ENCODE results near the gene CLIC4.

The CLIC4 gene

DNA sequence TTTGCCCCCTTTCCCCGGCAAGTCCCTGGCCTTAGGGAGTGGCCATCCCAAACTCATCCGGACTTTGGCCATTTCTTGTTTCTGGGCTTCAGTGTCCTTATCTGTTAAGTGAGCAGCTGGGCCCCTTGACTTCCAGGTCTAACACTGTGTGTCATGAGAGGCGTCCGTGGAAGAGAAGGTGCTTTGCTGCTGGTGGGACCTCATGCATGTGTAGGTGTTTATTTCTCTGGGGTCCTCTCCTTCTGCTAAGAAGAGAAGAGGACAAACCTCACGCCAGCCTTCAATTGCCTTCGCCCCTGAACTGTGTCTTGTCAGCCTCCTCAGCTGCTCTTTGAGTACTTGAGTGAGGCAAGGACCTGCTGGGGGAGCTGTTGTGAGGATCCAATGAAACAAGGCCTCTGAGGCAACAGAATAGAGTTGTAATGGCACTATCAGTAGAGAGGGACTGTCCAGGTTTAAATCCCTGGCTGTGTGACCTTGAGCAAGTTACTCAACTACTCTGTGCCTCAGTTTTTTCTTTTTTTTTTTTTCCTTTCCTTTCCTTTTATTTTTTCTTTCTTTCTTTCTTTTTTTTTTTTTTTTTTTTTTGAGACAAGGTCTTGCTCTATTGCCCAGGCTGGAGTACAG, 112.4 kb downstream of the CLIC4 start:
- no peak for DNase-seq (ENCODE audit: low read depth in 2 of 3, low spot score in 1 of 3)

DNA sequence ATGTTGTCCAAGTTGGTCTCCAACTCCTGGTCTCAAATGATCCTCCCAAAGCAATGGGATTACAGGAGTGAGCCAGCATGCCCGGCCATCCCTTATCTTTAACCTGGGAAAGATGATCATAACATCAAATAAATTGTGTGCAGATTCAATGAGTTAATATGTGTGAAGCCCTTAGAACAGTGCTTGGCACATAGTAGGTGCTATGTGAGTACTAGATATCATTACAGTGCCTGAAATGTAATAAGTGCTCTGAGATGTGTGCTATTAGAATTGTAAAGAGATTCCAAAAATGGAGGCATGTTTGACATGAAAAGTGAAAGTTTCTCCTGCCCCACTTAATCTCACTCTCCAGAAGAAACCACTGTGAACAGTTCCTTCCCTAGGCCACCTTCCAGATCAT, 113.0 kb downstream of the CLIC4 start:
- DNase-seq (ENCODE audit: low read depth in 2 of 3, low spot score in 1 of 3), result no peak

DNA sequence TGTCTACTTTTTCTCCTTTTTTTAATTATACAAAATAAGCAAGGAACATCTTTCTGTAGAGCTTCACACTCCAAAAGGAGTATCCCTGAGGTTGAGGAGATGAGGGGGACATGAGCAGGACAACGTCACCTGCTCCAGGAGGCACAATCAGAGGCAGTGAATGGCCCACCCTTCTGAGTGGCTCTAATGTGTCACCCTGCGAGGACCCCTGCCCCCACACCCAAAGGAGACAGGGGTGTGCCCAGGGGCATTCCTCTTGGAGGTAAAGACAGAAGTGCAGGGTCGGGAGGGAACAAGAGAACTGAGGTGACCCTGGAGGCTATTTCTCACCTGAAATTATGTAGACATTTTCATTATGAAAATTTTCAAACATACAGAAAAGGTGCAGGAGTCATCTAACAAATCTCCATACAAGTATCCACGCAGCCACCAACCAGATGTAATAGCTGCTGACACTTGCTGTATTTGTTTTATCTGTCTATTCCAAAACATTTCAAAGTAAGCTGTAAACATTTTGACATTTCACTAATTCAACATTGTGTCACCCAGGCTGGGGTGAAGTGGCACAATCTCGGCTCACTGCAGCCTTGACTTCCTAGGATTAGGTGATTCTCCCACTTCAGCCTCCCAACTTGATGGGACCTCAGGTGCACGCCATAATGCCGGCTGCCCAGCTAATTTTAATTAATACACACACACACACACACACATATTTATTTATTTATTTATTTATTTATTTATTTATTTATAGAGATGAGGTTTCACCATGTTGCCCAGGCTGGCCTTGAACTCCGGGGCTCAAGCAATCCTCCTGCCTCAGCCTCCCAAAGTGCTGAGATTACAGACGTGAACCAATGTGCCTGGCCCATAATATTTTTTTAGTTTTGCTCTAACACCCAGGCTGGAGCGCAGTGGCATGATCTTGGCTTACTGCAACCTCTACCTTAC, 114.1 kb downstream of the CLIC4 start:
- DNase-seq (ENCODE audit: low read depth in 2 of 3, low spot score in 1 of 3), result no peak

DNA sequence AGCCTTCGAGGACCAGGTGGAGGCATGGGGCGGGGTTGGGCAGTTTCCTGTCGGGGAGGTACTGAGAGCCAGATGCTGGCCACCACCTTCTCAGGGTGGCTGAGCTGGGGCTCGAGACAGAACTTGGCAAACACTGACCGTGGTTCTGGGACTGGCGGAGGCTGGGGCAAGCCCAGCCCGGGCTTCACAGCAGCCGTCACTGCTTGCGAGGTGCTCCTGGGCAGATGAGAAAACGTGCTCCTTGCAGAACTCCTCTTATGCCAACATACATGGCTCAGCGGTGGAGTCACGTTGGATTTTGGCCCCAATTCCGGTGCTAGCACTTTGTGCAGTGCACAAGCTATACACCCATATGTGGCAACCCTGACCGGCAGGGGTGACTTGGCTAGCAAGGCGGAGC, 115.6 kb downstream of the CLIC4 start:
- DNase-seq (ENCODE audit: low read depth in 2 of 3, low spot score in 1 of 3), result no peak

DNA sequence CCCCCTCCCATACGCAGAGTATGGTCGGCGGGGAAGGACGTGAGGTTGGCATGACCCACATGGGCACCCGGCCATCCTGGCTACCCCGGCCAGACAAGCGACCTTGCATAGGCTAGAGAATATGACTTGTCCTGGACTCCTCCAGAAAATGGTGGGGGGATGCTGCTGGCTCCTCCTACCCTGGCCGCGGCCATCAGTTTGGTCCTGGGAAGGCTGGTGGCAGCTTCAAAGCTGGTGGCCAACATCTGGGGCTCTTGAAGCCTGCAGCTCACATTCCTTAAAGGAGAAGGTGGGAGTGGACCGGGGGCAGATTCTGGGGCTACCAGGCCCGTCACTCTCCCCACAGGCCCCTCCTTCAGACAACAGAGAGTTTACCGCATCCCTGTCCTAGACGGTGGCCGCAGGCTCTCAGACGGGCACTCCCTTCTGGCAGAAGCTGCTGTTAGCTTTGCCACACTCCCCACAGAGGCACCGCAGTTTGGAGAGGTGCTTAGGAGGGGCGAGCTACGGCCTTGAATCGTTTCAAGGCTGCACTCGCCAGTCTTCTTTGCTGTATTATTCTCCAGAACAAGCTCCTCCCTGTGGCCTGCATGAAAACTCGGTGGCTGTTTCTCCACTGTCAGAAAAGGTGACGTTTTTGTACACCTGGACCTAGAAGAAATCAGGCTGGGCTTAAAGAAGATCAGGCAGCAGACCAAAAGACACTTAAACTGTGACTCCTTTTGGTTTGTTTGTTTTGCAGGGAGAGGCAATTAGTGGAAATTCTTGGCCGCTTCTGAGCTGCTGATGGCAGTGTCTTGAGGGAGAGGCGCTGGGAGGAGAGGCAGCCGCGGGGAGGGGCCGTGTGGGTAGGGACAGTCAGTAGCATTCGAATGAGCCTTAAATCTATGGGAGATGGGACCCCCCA, 116.8 kb downstream of the CLIC4 start:
- DNase-seq (ENCODE audit: low read depth in 2 of 3, low spot score in 1 of 3), result no peak

DNA sequence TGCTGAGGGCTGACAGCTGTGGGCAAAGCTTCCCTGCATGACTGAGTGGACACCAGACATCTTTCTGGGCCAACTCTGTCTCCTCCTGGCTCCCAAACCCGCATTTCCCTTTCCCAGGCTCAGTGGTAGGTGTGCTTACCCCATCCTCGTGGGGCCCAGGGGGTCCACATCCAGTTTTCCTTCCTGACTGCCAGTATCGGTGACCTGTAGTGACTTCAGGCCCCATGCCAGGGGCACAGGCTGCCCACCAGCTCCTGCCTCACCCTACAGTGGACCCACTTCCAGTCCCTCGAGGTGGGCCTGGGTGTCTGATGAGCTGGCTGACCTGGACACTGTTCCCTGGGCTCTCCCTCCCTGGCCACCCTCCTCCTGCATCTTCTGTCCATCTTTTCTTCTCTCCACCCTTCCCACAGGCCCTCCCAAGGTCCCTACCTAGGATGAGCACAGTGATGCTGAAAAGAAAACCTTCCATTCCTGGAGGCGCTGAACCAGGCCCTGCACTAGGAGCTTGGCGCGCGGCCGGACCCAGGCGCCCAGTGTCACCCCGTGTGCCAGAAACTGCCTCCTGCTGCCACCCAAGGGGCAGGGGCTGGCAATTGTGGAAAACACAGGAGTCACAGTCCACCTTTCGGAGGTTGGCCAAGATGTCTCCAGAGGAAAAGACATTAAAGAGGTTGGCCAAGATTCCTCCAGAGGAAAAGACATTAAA, 117.7 kb downstream of the CLIC4 start:
- no peak for DNase-seq (ENCODE audit: low read depth in 2 of 3, low spot score in 1 of 3)

DNA sequence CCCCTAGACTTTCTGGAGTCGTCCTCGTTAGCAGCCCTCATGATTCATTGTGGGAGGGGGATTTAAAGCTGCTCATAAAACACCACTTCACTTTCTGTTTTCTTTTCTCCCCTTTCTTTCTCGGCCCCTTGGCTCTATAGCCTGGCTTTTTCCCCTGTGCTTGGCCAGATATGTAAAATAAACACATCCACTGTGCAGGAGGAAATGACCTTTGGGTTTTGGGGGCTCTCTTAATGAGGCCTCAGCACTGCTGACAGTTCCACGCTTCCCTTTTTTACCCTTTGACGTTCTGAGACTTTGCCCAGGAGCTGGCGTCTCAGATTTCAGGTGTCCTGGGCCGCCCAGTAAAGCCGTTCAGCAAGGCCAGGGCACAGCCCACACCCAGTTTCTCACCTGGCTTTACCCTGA, 119.1 kb downstream of the CLIC4 start:
- no peak for DNase-seq (ENCODE audit: low read depth in 2 of 3, low spot score in 1 of 3)

DNA sequence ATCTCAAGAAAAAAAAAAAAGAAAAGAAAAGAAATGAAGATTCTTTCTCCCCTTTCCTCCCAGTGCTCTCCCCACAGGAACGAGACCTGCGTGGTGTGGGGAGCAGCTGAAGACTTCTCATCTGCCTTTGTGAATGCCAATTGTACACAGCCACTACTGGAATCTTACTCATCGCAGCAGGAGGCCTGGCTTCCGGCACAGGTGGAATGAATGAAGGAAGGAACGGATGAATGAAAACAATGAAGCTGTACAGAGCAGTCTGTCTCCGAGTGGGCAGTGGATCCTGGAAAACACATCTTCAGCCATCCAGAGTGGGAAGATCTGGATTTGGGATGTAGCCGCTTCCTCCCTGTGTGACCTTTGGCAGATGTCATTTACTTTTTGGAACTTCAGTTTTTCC, 119.9 kb downstream of the CLIC4 start:
- DNase-seq (ENCODE audit: low read depth in 2 of 3, low spot score in 1 of 3), result no peak

DNA sequence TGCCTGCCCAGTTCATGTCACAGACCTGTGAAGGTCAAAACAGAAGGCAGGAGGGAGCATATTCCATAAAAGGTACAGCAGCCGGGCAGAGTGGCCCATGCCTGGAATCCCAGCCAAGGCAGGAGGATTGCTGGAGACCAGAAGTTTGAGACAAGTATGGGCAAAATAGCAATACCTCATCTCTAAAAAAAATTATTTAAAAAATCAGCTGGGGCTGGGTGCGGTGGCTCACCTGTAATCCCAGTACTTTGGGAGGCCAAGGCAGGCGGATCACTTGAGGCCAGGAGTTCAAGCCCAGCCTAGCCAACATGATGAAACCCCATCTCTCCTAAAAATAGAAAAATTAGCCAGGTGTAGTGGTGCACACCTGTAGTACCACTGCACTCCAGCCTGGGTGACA, 120.3 kb downstream of the CLIC4 start:
- DNase-seq (ENCODE audit: low read depth in 2 of 3, low spot score in 1 of 3), result no peak

DNA sequence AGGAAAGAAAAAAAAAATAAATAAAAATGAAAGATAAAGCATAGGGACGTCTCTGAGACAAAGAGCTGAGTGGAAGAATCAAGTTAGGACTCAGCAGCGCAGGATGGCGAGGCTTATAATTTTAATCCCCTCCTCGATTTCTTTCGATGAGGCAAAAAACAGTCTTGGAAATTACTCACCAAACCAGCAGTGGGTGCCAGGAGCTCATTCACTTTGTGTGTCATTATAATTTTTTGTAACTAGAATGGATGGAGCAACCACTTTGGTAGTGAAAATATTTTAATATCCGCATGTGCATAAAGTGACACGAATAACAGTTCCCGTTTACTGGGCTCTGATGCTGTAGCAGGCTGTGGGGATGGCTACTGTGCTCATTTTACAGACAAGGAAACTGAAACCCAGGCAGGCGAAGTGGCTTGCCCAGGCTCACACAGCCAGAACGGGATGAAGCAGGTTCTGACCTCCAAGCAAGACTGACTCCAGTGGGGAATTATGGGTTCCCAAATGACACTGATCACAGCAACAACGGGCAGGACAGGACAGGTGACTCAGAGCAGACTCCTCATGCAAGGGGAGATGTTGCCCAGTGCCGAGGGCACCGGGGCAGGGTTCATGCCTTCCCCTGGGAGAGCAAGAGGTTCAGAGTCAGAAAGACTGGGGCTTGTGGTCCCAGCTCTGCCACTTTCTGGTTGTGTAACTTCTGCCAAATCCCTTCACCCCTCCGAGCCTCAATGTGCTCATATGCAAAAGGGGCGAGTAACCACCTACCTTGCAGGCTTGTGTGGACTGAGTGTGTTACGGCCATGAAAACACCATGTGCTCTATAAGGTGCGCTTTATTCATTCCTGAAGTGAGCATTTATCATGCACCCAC, 121.2 kb downstream of the CLIC4 start:
- no peak for DNase-seq (ENCODE audit: low read depth in 2 of 3, low spot score in 1 of 3)

DNA sequence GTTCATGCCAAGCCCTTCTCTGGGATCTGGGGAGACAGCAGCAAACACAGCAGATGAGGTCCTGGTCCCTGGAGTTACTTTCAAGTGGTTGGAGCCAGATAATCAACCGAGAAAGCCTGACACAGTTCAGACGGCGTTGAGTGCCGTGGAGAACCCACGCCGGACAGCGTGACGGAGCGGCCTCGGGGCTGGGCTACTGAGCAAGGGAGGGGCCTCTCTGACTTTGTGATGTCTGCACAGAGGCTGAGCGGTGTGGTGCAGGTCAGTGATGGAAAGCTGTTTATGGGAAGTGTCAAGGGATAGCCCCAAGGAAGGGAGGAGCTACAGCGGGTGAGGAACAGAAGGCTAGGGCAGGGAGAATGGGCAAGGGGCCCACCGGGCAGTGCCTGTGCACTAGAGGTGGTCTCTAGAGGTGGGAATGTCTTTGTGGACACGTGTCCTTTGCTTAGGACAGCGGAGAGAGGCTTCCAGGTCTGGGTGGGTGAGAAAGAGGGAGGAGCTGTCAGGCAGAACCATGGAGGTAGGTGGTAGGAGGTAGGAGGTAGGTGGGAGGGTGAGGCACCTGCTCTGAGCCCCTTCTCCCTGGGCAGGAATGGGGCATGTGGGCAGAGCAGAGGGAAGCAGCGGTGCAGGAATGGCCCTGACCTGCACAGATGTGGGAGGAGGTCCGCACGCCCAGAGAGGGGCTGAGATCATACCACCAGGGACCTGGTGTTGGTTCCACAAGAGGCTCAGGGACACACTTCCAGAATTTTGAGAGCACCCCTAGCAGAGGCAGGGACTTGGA, 122.0 kb downstream of the CLIC4 start:
- DNase-seq (ENCODE audit: low read depth in 2 of 3, low spot score in 1 of 3), result no peak

DNA sequence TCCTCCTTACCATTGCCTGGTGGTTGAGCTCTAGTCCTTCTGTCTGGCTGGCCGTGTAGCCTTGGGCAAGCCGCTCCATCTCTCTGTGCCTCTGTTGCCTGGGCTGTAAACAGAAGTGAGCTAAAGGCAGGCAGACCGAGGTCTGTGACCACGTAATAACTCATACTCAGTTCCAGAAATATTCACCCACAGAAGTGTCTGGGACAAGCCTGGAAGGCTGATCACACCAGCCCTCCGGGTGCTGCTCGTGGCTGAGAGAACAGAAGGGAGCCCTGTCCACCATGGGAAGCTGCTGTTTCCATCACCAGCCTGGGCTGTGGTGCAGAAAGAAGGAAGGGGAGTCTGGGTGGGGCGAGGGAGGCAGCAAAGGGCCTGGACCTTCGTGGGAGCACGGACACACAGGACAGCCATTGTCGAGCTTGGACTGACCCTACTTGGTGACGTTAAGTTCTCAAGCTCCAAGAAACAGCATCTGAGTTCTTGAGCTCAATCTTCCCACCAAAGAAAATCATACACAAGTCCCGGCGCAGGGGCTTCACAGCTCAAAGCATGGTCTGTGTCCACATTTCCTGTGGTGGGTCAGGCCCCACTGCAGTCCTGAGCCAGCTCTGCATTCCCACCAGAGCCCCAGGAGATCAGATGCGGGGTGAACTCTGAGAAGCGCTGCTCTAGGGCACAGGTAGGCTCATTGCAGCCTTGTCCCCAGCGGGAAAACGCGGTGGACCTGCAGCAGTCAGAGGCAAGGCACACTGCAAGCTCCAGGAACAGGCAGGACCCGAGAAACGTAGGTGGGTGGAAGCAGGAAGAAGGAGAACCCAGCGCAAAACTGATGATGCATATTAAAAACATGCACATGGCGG, 123.0 kb downstream of the CLIC4 start:
- DNase-seq (ENCODE audit: low read depth in 2 of 3, low spot score in 1 of 3), result no peak

DNA sequence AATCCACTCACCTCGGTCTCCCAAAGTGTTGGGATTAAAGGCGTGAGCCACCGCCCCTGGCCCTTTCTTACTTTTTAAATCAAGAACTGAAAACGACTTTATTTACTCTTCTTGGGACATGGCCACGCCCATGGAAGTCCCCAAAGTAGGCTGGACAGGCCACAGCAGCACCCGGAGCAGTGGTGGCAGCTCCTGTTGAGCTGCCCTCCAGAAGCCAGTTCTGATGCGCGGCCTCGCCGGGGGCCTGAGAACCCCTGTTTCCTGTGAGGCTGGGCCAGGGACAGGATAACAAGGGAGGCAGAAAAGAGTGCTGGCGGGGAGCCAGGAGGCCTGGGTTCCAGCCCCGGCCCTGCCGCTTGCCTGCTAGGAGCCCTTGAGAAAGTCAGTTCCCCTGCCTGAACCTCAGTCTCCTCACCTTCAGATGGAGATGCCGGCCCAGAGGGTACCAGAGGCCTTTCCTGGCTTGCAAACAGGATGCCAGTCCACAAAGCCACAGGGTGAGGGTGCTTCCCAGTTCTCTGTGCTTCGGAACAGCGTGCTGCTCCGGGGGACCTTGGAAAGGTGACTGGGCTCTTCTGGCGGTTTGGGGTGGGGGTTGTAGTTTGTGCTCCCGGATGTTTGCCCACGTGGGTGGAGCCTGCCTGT, 125.4 kb downstream of the CLIC4 start:
- no peak for DNase-seq (ENCODE audit: low read depth in 2 of 3, low spot score in 1 of 3)

DNA sequence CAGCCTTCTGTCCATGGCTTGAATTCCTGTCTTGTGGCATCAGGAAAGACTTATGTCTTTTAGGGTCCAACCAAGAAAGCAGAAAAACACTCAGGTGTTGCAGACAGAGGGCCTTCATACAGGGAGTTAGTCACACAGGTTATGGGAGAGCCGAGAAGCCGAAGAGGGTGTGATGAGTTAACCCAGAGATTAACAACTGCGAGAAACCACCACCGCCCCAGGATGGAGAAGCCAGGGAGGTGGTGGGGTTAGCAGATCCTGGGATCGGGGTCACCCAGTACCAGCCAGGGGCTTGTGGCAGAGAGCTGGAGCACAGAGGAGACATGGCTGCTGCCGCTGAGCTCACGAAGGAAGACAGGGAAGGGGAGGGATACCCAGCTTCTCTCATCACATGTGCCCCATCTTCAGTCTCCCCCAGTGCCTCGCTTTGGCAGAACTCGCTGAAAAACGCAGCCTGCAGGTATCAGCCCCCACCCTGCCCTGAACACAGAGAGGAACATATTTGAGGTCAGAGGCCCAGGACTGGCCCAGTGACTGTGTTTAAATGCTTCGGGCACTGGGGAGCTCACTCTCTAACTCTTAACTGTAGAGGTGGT, 126.2 kb downstream of the CLIC4 start:
- no peak for DNase-seq (ENCODE audit: low read depth in 2 of 3, low spot score in 1 of 3)

DNA sequence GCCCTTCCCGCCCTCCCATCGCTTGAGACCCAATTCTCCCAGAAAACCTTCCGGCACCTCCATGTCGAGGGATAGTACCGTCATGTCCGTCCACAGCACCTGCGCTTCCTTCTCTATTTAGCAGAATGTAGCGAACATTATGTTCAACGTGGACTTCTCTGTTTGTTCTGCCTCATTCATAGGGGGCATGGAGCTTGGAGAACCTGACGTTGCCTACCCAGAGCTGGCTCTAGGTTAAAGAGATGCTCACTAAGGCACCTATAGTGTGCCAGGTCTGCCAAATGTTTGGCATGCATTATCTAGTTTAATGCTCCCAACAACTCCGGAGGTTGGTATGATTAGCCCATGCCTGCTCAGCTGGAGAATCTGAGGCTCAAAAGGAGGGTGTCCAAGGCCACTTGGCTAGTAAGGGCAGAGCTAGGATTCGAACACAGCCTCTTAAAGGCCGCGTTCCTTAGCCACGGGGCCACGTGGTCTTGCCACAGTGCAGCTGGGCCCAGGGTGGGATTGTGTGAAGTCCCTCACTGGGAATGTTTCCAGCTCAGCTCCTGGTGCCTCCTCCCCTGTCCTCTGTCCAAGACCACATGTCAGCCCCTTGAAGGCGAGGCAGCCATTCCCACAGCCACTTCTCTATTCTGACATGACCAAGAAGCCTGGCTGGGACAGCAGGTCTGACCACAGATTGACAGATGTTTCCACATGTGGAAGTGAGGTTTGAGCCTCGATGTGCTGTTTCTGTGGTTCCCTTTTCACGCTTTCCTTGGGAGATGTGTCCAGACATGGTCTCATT, 127.0 kb downstream of the CLIC4 start:
- DNase-seq (ENCODE audit: low read depth in 2 of 3, low spot score in 1 of 3), result no peak

DNA sequence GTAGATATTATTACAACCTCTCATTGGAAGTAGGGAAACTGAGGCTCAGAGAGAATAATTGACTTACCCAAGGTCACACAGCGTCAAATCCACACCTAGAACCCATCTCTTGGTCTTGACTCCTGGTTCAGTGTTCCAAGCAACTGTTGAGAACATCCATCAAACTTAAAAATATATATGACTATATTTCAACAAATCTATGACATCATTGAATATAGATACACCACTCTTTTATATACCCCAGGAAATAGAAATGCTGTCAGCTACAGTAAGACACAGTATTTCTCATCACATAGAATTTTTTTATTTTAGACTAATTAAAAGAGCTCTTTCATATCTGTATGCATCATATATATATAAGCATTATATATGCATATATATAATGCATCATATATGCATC, 127.9 kb downstream of the CLIC4 start:
- DNase-seq (ENCODE audit: low read depth in 2 of 3, low spot score in 1 of 3), result no peak

DNA sequence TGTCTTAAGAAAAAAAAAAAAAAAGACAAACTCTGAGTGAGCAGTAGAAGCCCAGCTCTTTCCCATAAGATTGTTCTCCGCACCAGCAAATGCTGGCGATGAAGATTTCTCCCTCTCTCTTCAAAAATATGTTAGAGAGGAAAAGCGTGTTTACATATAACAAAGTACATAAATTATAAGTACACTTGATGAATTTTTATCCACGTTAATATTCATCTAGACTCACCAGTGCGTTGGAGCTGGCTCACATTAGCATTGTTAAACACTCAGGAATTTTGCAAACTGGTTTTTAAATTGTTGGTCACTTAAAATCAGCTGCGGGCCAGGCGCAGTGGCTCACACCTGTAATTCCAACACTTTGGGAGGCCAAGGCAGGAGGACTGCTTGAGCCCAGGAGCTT, 128.8 kb downstream of the CLIC4 start:
- no peak for DNase-seq (ENCODE audit: low read depth in 2 of 3, low spot score in 1 of 3)

All from stimulated activated CD4-positive, alpha-beta T cell treated with anti-CD3 and anti-CD28 coated beads, Interleukin-12 subunit alpha, Interleukin-12 subunit beta, amount 100 ng/mL, for 48 hours (primary cell).